ENCODE measurements around the gene OMA1.

DNA sequence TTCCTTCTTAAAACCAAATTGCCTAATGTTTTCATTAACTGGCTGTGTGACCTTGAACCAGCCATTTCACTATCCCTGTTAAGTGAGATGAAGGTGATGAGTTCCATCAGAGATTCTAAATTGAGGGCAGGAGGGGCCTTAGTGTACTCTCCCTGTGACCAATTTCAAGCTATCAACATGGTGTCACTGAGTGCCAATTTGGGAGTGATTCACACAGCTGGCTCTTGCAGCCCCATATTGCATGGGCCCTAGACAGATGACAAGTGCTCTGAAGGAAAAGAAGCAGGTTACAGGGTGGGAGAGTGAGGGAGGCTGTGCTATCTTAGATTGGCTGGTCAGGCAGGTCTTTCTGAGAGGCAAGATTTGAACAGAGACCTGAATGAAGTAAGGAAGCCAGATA is 43.5 kb upstream of the OMA1 start:
- TF ChIP-seq, protein P1, sequence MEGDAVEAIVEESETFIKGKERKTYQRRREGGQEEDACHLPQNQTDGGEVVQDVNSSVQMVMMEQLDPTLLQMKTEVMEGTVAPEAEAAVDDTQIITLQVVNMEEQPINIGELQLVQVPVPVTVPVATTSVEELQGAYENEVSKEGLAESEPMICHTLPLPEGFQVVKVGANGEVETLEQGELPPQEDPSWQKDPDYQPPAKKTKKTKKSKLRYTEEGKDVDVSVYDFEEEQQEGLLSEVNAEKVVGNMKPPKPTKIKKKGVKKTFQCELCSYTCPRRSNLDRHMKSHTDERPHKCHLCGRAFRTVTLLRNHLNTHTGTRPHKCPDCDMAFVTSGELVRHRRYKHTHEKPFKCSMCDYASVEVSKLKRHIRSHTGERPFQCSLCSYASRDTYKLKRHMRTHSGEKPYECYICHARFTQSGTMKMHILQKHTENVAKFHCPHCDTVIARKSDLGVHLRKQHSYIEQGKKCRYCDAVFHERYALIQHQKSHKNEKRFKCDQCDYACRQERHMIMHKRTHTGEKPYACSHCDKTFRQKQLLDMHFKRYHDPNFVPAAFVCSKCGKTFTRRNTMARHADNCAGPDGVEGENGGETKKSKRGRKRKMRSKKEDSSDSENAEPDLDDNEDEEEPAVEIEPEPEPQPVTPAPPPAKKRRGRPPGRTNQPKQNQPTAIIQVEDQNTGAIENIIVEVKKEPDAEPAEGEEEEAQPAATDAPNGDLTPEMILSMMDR (IDR thresholded peaks at IDR 0.05; ENCODE audit: low read depth, low read length, poor library complexity, severe bottlenecking) = no peak
- no peak for TF ChIP-seq EZH2phosphoT487 (IDR thresholded peaks at IDR 0.05; ENCODE audit: borderline replicate concordance, low read length)
